Measurements from ENCODE around the gene CLCN7.

Gene CLCN7

DNA sequence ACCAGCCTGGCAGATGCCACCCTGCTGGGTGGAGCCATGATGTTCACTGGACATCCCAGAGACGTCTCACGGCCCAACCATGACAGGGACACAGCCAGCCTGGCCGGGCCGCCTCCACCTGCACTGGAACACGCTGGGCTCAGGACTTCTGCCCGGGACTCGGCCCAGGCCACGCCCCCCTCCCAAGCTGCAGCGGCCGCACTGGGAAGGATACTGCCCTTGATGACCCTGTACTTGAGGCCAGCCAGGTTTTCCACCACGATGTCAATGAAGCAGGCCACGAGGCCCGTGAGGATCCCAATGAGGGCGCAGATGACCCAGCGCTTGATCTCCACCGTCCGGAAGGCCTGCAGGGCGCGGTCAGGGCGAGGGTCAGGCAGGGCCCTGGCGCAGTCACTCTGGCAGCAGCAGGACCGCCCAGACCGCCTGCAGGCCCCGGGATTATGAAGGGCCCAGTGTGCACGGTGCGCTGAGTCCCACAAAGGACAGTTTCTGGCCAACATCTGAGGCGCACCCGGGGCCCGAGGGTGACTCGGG lies 14.2 kb downstream of the CLCN7 start:
- DNase-seq = no peak

DNA sequence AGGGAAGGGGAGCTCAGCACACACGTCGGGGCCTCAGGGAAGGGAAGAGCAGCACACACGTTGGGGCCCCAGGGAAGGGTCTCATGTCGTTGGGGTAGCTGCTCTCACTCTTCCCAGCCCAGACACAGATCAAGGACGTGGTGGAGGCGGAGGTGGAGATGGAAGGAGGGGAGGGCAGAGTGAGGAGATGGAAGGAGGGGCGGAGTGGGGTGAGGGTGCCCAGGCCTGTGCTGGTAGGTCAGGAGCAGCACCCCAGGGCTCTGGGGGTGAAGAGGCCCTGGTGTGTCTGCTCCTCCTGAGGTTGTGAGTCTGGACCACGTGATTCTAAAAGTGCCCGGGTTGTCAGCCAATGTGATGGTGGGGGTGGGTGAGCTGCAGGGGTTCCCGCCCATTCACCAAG lies 14.9 kb downstream of the CLCN7 start:
- no peak for DNase-seq

DNA sequence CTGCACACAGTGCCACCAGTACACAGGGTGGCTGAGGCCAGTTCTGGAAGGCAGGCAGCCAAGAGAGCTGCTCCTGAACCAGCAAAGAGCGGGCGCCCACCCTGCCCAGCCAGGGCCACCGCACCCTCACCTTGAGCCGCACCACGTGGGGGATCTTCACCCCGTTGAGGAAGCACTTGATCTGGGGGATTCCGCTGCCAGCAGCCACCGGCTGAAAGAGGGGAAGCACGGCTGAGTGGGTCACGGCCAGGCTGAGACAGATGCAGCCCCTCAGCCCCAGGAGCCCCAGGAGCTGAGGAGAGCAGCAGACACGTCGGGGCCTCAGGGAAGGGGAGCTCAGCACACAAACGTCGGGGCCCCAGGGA lies 15.9 kb downstream of the CLCN7 start:
- DNase-seq = no peak

DNA sequence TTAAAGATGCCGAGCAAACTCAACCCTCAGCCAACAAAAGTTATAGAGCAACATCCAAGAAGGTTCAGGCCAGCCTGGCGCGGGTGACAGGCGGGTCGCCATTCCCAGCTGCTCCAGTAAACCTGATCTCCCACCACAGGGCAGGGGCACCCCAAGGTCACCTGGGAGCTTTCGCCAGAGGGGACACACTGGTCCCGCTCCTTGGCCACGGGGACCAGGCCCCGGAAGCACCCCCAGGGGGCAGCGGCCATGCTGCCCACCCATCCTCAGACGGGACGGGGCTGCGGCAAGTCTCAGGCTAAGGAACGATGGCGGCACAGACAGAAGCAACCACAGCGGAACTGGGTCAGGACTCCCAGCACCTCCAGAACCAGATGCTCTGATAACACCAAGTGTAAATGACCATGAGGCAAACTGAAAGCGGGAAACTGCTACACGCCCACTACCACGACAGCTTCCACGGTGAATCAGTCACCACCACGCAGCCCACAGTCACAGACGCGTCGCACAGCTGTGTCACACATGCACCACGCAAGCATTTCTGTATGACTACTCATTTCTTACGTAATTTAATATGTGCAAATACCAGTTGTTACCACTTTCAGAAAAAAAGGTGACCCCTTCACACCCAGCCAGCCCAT lies 16.4 kb downstream of the CLCN7 start:
- no peak for DNase-seq

DNA sequence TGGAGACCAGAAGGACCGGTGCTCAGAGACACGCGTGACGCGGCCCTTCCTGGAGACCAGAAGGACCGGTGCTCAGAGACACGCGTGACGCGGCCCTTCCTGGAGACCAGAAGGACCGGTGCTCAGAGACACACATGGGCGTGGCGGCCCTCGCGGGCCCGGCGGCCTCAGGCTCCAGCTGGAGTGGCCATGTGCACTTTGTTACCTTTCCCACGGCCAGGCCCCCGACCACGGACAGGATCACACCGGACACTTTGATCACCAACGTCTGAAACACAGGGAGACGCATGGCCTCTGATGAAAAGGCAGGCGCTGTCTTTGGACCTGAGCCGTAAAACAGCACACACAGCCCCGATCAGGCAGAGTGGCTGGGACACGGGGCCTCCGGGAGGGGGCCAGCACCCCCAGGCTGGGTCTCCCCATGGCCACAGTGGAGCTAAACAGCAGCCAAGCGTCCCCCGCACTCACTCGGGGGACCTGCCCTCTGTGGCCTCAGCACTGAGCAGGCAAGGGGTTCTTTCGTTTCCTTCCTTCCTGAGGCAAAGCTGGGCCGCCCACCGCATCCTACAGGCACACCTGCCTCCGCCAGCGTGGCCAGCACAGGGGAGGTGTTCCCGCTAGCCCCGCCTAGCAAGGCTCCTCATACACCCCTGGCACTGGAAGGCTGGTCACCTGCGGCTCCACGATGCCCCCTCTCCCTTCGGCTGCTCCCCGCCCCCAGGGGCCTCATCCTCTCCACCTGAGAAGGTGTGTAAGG lies 17.2 kb downstream of the CLCN7 start:
- DNase-seq = no peak

DNA sequence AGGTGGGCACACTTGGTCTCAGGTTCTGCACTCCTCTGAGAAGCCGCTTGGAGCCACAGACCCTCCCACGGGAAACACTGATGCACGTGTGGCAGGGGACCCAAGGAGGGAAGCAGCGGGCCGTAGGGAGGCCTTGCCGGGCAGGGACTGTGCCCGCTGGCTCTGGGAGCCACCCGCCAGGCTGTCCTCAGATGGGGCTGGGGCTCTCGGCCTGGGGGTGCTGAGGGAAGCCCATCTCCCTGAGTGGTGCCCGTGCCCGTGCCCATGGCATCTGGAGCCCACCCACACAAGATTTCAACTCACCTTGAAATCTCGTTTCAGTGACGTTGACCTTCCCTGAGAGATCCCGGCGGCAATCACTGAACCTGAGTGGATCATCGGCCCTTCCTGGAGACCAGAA lies 17.9 kb downstream of the CLCN7 start:
- DNase-seq = no peak

DNA sequence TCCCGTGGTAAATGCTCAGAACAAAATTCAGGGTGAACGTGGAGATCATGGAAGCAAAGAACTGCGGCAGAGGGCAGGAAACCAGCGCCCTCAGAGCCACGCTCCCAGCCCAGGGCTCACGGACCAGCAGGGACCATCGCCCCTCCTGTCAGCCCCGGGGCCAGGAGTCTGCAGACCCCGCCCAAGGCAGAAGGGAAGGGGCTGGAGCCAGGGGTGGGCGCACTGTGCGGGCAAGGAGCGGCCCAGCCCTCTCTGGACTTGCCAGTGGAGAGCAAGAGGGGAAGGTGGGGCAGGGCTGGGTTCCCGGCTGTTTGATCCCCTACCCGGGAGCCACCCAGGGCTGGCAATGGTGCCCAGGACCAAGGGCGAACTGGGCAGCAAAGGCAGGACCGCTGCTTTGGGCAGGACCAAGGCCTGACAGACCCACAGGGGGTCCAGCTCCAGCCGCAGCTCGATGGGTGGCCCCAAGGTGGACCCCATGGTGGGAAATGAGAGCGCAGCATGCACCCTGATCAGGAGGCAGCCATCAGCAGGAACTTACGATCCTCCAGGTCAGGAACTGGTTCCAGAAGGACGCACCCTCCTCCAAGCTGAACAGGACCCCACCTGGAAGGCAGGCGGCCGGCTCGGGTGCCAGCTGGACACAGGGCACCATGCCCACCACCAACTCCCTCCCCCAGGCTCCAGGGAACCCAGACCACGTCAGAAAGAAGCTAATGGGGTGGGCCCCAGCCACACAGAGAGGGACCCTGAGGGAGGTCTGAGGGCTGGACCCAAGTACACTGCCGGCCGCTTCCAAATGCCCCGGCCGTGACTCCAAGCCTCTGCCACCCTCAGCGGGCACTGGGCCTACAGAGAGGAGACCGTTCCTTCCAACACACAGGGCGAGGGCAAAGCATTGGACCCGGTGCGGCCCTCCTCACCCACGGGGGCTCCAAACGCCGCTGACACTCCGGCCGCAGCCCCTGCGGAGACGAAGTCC lies 19.3 kb downstream of the CLCN7 start:
- no peak for DNase-seq

DNA sequence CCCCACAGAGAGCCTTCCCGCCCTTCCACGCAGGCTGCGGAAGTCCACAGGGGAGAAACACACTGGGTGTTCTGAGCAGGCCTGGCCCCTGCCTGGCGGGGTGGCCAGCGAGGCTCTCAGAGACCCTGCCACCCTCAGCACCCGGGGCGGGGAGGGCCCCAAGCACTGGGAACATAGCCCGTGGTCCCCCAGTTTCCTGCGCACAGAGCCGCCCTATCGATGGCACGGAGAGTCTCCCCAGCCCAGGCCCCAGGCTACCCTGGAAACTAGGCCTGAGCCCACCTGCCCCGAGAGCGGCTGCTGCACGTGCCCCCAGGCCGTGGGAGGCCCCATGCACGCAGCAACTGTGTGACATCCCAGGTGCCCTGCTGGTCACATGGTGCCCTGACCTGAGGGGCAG lies 20.3 kb downstream of the CLCN7 start:
- no peak for DNase-seq

DNA sequence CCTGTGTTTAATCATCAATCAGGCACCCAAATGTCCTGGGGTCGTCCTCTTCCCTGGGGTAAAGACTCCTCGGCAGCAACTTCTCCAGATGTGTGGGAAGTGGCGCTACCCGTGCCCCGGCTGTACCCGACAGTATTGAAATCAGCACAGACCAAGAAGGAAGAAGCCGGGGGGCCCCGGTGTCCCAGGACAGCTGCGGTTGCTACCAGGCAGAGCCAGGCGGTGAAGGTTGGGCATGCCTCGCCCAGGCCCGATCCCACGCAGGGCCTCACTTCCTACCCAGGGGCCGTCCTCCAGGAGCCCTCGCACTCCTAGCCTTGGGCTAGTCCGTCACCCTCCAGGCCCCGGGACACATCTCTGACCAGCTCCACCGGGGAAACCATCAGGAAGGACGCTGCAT lies 21.5 kb downstream of the CLCN7 start:
- no peak for DNase-seq

DNA sequence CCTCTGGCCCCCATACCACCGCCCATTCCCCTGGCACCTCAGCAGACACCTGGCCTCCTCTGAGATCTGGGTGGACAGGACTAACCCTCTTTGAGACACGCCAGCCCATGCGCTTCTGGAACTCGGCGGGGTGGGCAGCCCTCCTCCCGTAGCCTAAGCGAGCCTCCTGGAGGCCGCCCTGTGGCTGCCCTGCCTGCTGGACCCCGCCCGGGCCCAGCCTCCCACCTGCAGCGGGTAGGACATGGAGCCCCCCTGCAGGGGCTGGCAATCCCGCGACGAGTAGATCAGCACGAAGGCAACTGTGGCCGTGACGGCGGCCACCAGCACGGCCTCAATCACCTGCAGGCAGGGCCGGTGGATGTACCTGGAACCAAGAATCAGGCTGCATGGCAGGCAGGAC lies 22.3 kb downstream of the CLCN7 start:
- DNase-seq = no peak

DNA sequence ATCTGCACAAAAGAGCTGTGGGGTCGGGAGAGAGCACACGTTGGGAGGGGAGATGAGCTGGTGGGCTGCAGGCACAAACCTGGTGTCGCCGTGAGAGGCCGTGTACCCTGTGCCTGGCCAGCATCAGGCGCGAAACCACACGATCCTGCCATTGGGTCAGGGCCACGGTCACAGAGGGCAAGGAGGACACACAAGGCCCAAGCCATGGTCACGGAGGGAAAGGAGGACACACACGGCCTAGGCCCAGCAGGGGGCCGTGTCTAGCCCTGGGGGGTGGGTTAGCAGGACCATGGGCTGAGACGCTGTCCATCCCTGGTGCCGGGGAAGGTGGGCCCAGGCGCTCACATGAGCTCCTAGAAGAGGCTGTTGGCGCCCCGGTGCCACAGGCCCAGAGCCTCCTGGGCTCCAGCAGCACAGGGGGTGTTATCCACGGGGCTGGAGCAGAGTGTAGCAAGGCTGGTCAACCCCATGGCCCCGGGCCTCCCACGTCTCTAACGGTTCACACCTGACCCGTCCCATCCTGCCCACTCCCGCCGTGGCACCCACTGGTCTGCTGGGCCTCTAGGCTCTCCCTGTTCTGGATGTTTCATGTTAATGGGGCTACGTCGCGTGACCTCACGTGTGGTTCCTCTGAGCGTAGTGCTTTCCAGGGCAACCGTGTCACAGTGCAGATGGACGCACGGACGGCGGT lies 23.0 kb downstream of the CLCN7 start:
- no peak for DNase-seq

DNA sequence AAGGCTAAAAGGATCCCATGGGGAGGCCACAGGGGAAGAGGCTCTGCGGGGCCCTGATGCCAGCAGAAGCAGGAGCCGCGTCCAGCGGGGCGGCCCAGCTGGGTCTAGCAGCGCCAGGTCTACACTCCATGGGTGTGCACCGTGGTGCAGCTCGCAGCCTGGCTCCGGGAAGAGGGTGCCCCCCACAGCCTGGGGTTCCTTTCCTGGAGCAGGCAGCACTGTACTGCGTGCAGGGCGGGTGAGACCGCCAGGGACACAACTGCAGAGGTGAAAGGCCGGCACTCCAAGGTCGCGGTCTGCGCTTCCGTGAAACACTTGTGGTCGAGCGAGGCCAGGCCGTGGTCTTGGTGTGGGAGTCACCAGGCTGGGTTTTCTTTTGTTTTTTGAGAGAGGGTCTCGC lies 24.0 kb downstream of the CLCN7 start:
- no peak for DNase-seq

DNA sequence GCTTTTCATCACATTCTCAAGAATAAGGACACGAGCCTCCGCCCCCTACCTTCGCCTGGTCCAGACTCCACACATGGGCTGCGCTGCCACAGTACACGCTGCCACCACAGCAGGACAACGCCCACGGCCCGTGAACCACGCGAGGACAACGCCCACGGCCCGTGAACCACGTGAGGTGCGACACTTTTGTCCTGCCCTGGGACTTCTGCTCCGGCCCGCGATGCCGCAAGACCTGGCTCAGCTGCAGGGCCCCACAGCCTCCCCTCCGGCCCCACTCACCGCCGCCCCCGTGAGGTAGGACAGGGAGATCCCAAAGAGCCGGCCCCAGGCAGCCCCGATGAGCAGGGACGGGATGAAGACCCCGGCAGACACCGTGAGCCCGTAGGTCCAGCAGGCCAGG lies 24.6 kb downstream of the CLCN7 start:
- no peak for DNase-seq

DNA sequence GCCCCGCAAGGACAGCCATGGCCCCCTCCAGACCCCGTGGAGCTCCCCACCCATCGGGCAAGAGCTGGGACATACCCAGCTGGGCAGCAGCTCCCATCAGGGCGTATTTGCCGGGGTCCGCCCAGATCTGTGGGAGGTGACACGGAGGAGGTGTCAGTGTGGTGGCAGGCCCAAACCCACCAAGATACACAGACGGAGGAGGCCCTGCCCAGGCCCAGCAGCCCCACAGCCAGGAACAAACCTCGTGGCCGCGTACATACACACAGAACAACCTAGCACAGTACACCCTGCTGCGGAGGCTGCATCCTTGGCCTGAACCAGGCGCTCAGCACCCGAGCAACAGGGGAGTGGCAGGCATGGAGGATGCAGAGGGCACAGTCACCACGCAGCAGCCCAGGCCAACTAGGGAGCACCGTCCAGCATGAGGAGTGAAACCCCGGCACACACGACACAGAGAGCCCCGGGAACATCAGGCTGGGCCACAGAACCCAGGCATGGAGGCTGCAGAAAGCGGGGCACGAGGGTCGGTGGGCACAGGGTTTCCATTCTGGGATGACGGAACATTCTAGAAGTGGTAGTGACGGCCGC lies 25.5 kb downstream of the CLCN7 start:
- DNase-seq = no peak

DNA sequence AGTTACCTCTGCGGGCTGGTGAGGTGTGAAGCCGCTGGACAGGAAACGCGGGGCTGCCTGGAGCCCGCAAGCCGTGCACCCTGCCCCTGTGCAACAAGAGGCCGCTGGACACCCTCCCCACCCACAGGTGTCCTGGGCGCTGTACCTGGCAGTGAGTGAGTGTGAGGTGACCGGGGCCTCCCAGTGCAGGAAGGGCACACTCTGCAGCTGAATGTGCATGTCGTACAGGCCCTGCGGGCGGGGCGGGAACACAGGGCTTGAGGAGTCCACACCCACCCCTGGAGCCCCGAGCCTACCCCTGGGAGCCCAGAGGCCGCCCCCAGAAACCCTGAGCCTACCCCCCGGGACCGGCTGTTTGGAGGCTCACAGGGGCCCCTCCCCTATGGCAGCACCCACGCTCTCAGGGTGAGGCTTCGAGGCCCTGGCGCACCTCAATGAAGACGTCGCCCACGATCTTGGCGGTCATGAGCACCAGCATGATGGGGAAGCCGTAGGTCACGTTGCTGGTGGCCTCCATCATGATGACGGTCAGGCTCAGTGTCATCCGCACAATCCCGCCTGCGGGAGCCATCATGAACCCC lies 26.2 kb downstream of the CLCN7 start:
- no peak for DNase-seq

DNA sequence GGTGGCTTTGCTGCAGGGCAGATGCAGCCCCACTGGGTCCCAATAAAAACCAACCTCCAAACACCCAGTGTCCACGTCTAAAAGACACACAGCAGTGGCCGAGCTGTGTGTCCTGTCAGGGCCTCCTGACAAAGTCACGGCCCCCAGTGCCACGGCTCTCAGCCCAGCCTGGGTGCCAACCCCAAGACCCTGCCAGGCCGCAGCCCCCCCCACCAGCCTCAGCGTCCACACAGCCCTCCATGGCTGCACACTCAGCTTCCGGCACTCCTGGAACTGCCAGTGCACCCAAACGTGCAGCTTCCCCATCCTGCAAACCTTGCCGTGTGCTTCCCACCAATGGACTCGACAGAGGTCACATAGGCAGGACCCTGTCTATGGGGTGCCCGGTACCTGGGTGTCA lies 26.9 kb downstream of the CLCN7 start:
- DNase-seq = no peak

DNA sequence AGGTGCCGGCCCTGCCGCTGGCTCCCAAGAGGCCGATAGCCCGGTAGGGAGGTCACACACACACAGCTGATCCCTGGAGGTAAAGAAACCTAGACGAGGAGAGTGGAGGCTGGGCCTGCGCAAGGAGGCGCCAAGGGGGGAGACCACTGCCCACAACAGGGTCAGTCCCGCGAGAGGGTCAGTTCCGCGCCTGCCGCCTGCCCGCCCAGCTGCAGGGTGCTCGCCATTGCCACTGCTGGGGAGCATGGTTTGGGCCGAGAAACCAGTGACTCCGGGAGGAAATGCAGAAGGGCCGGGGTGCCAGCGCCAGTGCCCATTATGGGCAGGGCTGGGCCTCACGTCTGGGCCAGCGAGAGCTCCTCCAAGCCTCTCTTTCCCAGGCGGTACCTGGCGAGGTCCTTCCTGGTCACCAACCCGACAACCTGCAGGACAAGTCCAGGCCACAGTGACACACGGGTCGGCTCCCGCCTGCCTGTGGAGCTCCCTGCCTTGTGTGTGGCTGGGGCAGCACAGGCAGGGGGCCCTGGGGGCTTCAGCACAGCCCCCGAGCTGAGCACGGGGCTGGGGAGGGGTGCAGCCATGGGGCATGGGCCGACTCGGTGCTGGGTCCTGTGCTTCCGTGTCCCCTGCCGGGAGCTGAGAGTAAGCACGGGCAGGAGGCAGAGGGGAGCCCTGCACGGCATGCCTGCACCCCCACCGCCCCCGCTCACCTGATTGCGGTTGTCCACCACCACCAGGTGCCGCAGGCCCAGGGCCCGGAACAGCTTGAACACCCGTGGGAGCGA lies 28.3 kb downstream of the CLCN7 start:
- DNase-seq = no peak

DNA sequence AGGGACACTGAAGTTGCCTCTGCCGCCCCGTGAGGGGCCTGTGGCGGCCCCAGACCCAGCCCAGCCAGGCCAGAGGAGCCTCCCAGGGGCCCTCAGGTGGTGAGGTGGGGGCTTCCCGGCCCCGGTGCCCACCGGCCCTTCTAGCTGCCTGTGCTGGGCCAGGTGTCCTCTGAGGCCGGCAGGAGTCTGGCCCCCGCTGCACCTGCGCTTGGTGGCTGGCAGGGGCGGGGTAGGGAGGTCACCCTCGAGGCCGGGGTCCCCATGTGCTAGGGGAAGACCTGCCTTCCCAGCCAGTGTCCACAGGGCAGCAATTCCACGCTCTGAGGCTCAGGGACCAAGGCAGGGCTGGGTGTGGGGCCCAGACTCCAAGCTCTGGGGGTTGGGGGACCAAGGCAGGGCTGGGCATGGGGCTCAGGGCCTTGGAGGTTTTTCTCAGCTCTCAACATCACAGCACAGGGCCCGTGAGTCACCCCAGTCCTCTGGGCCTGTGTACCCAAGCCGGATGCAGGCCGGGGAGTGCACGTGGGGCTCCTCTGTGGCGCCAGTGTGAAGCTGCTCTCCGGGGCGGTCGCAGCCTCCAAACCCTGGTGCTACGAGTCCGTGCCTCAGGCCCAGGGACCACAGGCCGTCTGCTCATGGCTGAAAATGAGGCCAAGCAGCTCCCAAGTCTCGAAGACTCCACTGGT lies 29.2 kb downstream of the CLCN7 start:
- no peak for DNase-seq

DNA sequence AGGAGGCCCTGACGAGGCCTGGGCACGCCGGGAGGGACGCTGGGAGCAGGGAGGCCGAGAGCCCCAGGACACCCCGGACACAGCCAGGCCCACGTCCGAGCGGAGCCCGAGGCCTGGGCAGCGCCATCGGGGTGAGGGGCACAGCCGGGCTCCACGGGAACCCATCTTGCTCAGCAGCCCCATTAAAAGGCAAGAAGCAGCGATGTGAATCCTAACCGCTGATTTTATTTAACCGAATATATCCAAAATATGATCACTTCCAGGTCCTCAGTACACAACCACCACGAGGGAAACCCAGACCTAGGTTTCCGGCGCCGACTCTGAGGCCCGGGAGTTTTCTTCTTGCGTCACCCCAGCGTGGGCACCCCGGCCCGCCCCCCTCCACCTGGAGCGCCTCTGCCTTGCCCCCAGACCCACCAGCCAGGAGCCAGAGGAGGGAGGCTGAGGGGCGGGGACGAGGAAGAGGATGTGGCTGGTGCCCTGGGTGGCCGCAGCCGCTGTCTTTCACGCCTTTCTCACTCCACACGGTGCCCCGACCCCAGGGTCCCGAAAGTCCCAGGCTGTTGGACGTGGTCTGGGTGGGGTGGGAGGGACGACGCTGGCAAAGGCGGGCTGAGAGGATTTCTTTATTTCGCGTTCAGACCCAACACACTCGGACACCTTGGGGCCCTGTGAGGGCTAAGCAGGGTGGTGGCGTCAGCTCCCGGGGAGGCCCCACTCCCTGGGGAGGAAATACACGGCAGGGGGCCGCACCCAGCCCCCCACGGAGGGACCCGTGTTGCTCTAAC lies 29.9 kb downstream of the CLCN7 start:
- DNase-seq = no peak

Measured in NCI-H774 (cell line).